C1 segment of cervical spinal cord (tissue), 14 donors: ENCODE results near the gene PPIF.

Experiments used
- DNase-seq, 14 donors: peaks; one replicate each; lab custom pipeline; 2025; lab: John Stamatoyannopoulos, UW

Gene PPIF

DNA sequence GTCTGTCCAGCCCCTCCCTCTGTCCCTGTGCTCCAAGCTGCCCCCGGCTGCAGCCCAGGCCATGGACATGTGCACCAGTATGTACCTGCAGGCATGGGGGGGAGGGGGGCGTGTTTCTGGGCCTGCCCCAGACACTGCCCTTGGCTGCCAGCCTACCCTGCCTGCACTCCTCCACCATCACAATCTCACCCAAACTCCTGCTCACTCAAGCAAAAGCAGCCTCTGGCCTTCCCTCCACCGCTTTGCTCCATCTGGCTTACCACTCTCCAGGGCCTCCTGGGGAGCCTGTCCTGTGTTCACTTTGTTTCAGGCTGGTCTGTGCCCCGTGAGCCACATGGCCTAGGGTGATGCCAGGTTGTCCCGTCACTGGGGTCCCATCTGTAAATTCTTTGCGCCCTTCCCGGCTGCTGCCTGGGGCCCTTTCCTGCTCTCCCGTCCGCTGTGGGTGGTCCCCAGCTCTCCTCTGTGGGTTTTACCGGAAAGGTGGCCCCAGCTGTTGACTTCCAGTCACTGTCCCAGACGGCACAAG is 33.3 kb upstream of the PPIF start:
- no peak for DNase-seq

DNA sequence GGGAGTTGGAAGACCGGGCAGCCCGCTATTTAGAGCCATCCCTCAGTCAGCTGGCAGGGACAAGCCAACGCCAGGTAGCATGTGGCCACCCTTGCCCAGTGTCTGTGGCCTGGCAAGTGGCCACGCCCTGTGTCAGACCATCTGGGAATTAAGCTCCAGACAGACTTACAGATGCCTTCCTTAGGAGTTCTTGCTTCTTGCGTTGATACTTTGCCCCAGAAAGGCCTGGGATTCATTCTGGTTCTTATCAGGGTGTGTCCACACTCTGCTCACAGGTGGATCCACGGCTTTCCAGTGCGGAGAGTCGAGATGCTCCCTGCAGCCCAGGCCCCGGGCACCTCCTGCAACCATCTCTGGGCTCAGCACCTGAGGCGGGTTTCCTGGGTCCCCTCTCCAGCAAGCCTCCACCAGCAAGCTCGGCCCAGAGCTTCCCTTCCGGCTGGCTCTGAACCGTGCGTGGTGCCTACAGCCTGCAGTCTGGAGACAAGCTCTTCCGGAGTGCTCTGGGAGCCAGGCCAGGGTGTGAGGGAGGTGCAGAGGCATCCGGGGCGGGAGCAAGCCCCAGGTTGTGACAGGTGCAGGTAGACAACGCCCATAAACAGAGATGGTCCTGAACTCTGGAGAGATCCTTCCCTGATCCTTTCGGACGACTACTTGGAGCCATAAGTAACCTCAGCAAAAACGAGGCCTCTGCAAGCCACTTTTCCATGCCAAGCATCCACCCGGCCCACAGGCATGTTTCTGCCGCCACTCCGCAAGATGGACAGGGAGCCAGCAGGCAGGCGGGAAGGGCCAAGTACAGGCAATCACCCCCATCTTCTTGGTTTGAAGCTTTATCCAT is 32.3 kb upstream of the PPIF start:
- DNase-seq = peak in 1 of 14 donors; percentile 57

- DNase-seq = no peak
Measured at GRCh38 chr10:79315602-79315920, 31.7 kb upstream of the PPIF start.

GRCh38 chr10:79316671-79317431 is 30.4 kb upstream of the PPIF start:
- no peak for DNase-seq

DNA sequence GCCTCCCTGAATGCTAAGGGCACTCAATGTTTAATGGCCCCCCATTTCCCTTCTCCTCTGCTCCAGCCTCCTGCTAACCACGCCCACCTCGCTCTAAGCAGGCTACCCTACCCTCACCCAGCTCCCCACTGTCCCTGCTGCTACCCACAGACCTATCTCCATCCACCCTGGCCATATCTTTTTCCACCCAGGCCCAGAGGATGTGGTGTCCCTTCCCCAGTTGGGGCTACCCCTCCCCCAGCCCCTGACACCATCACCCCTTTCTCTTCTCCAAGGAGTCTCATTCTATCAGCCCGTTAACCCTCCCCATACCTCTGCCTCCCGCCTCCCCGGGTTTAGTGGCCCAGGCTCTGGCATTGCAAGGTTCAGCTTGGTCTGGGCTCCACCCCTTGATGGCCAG is 28.9 kb upstream of the PPIF start:
- DNase-seq = no peak

- no peak for DNase-seq
Measured at GRCh38 chr10:79319115-79319771, 28.0 kb upstream of the PPIF start.

GRCh38 chr10:79320316-79320715 is 27.0 kb upstream of the PPIF start:
- DNase-seq = peak in 1 of 14 donors; percentile 60

GRCh38 chr10:79320820-79321493 is 26.3 kb upstream of the PPIF start:
- peak in 1 of 14 donors; percentile 66 for DNase-seq

- no peak for DNase-seq
Measured at GRCh38 chr10:79321494-79321882, 25.8 kb upstream of the PPIF start.

DNA sequence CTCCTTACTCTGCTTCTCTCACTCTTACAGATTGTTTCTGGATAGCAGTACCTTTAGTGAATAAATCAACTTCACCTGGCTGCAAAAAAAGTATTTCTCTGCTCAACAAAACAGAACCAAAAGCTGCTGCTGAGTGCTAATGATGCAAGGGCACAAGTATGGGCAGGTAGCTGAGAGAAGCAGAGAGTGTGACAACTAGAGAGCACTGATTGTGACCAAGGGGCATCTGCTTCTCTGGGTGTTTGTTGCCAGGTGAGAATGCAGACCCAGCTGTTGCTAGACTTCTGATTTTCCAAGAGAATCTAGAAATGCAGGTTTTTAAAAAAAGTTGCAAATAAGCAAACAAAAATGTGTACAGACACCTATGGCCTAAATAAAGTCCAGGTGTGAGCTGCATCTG is 25.3 kb upstream of the PPIF start:
- DNase-seq = no peak

DNA sequence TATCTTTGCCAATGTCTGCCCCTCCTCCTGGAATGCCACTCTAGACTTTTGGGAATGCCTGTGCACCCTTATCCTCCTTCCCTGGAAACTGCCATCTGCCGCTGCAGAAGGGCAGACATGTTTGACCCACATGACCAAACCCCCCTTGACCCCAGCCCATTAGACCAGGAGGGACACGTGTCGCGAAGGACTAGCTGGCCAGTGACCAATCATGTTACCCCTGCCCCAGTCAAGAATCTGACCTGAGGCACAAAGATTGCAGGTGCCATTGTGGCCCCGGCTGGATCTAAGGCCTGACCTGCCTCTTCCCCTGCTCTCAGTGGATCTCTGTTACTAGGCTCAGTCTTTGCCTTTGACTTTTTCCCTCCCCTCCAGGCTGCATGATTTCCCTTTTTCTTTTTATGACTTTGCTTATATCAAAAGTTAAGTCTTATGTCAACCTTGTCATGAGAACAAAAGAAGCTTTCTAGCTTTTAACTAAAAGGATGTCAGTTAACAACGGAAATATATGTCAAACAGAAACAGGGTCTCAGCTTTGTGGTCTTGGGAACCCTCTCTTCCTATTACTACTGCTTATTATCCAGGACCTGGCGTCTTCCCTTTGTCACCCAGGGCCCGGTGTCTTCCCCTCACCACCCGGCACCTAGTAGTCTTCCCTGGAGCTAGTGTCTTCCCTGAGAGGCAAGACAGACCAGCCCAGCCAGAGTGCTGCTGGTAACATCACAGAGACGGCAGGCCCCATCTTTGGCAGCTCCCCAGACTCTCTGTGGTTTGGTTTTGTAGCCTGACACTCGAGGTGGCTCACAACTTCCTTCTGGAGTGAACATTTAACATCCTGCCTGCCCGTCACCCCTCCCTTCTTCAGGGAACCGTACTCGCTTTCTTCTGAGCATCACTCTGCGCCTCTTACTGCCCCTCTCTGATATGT is 24.4 kb upstream of the PPIF start:
- peak in 3 of 14 donors; percentile 31 to 50 (median 39) for DNase-seq

- DNase-seq = no peak
Measured at GRCh38 chr10:79323602-79324001, 23.7 kb upstream of the PPIF start.

GRCh38 chr10:79324032-79324695 is 23.1 kb upstream of the PPIF start:
- DNase-seq = no peak

DNA sequence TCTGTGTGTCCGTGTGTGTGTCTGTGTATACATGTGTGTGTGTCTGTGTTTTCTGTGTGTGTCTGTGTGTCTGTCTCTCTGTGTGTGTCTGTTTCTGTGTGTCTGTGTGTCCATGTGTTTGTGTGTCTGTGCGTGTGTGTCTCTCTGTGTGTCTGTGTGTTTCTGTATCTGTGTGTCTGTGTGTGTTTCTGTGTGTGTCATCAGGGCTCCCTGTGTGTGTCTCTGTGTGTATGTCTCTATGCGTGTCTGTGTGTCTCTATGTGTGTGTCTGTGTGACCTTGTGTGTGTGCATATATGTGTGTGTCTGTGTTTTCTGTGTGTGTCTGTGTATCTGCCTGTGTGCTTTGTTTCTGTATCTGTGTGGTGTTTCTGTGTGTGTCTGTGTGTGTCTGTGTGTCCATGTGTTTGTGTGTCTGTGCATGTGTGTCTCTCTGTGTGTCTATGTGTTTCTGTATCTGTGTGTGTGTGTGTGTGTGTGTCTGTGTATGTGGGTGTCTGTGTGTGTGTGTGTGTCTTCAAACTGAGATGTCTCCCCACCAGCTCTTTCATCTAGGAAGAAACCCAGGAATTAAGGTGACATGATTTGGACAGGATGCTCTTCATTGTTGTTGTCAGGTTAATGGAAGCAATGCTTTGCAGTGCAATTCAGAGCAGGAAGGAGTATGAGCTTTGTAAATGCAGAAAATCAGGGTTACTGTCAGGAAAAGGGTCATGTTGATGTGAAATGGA is 20.7 kb upstream of the PPIF start:
- DNase-seq = no peak

GRCh38 chr10:79327090-79327457 is 20.2 kb upstream of the PPIF start:
- no peak for DNase-seq

DNA sequence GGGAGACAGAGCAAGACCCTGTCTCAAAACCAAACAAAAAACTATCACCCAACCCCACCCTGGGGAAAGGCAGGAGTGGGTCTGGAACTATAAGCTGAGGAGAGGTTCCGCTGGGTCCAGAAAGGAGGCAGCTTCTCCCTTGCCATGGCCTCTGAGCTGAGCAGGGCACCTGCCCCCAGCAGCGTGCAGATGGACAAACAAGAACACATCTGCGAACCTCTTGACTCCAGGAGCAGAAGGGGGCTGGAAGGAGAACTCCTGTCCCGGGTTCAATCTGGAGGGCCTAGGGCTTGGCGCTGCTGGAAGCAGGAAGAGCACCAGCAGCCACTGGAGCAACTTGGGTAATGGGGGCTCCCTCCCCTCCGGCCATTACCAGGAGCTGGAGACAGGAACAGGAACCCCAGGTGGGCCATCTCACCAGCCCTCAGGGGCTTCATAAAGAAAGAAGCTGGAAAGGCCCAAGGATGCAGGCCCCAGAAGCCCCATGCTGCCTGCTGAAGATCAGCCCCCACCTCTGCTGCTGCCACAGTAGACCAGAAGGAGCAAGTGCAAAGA is 19.0 kb upstream of the PPIF start:
- no peak for DNase-seq

DNA sequence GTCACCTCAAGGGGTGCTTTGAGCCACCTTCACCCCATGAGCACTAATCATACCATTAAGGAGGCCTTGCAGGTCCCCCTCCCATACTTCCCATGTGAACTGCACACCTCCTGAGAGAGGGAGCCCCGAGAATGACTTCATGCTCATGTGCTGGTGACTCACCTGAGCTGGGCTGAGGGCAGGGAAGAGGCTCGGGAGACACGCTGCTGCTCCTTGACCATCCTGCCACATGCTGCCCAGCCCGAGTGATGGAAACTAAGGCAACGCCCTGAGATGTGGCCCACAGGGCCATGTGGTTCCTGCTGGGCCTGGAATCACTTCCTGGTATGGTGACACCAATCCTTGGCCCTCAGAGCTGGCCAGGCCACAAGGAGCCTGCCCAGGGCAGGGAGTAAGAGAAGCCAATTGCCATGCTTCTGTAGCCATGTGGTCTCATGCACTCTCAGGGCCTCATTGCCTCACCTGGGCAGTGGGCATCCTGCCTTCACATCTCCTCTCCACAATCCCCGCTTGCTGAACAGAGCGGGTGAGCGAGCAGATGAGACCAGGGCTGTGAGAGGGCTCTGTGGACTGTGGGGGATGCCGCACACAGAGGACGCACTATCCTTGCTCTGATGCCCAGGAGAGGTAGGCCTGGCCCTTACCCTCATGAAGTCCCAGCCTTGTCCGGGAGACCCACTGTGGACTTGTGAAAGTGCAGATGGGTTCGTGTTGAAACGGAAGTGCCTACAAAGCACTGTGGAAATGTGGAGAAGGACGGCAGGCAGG is 18.3 kb upstream of the PPIF start:
- no peak for DNase-seq

- no peak for DNase-seq
Measured at GRCh38 chr10:79329529-79329928, 17.7 kb upstream of the PPIF start.
